Measurements from ENCODE around the gene ITFG2.

Gene ITFG2

GRCh38 chr12:2855546-2855945 lies 43.1 kb downstream of the ITFG2 start:
- Histone ChIP-seq H3K4me1 (peaks cover 0 to 21% (median 2%) of the 10 kb centered on the region in 4 donors), H3K9me3 (no peaks in the 10 kb centered on the region), H3K27me3 (no peaks in the 10 kb centered on the region), H3K4me3 (no peak overlapping the region), H3K27ac (no peak overlapping the region), H3K36me3 (peaks cover 0 to 19% (median 0%) of the 10 kb centered on the region in 3 donors)
- no peak for TF ChIP-seq CTCF (IDR thresholded peaks at IDR 0.05)
- intact Hi-C loops (cut with DNase I; ENCODE audit: low total_unique reads), result loop anchor here (10.0 kb wide), 1 partner anchor 179 kb away; no protein-coding TSS in a partner anchor
- no peak for DNase-seq

- H3K9me3 ChIP-seq, result no peaks in the 10 kb centered on the region
Measured at GRCh38 chr12:2856051-2856450, 43.6 kb downstream of the ITFG2 start.

GRCh38 chr12:2857021-2857431 lies 44.6 kb downstream of the ITFG2 start, which contains the start of gene TEX52:
TEX52 (minus strand) TSS chr12:2857039; CDS start chr12:2857026, 13 bp downstream.
- H3K27me3 ChIP-seq, result no peaks in the 10 kb centered on the region
- no peaks in the 10 kb centered on the region for H3K9me3 ChIP-seq
- intact Hi-C loops (cut with DNase I; ENCODE audit: low total_unique reads), result loop anchor here (10.0 kb wide), 1 partner anchor 178 kb away; no protein-coding TSS in a partner anchor
- H3K27ac ChIP-seq, result no peak within 1 kb of the TSS
- peaks cover 0 to 19% (median 0%) of the 10 kb centered on the region in 3 donors for H3K36me3 ChIP-seq
- H3K4me3 ChIP-seq, result no peak within 1 kb of the TSS
- DNase-seq, result no peak
- peaks cover 0 to 21% (median 2%) of the 10 kb centered on the region in 4 donors for H3K4me1 ChIP-seq
- no peak for TF ChIP-seq CTCF (IDR thresholded peaks at IDR 0.05)

More at GRCh38 chr12:2856051-2856450, 43.6 kb downstream of the ITFG2 start:
- no peak for DNase-seq
- intact Hi-C loops (cut with DNase I; ENCODE audit: low total_unique reads), result loop anchor here (10.0 kb wide), 1 partner anchor 179 kb away; no protein-coding TSS in a partner anchor
- peaks cover 0 to 19% (median 0%) of the 10 kb centered on the region in 3 donors for H3K36me3 ChIP-seq
- peaks cover 0 to 21% (median 2%) of the 10 kb centered on the region in 4 donors for H3K4me1 ChIP-seq
- no peak for TF ChIP-seq CTCF (IDR thresholded peaks at IDR 0.05)
- no peak overlapping the region for H3K4me3 ChIP-seq
- no peaks in the 10 kb centered on the region for H3K27me3 ChIP-seq
- no peak overlapping the region for H3K27ac ChIP-seq

GRCh38 chr12:2857576-2857975 lies 45.1 kb downstream of the ITFG2 start:
- intact Hi-C loops (cut with DNase I; ENCODE audit: low total_unique reads), result loop anchor here (10.0 kb wide), 1 partner anchor 177 kb away; no protein-coding TSS in a partner anchor
- Histone ChIP-seq H3K4me1 (peaks cover 0 to 21% (median 2%) of the 10 kb centered on the region in 4 donors), H3K36me3 (peaks cover 0 to 19% (median 0%) of the 10 kb centered on the region in 3 donors), H3K9me3 (no peaks in the 10 kb centered on the region), H3K4me3 (no peak overlapping the region), H3K27me3 (no peaks in the 10 kb centered on the region), H3K27ac (no peak overlapping the region)
- no peak for DNase-seq
- no peak for TF ChIP-seq CTCF (IDR thresholded peaks at IDR 0.05)

- no peak overlapping the region for H3K4me3 ChIP-seq
- H3K9me3 ChIP-seq, result no peaks in the 10 kb centered on the region
- intact Hi-C loops (cut with DNase I; ENCODE audit: low total_unique reads), result loop anchor here (10.0 kb wide), 1 partner anchor 176 kb away; no protein-coding TSS in a partner anchor
- peaks cover 0 to 19% (median 0%) of the 10 kb centered on the region in 3 donors for H3K36me3 ChIP-seq
- no peak overlapping the region for H3K27ac ChIP-seq
- no peak for DNase-seq
- no peaks in the 10 kb centered on the region for H3K27me3 ChIP-seq
- peaks cover 0 to 18% (median 2%) of the 10 kb centered on the region in 4 donors for H3K4me1 ChIP-seq
- TF ChIP-seq CTCF (IDR thresholded peaks at IDR 0.05), result no peak
Measured at GRCh38 chr12:2858334-2858733, 45.9 kb downstream of the ITFG2 start.
